Stimulated activated effector memory CD8-positive, alpha-beta T cell treated with anti-CD3 and anti-CD28 coated beads, Interleukin-12 subunit alpha, Interleukin-12 subunit beta, amount 100 ng/mL, for 72 hours (primary cell): Measurements from ENCODE around the gene MAPT.
"Not testable (repeated sequence)": the region's sequence is repeated elsewhere in the genome, so short reads cannot be mapped to it uniquely, and the experiment has no call there.

Experiments used
- ATAC-seq: fragments of 150-1000 bp; cut with Tn5 transposase; 2 replicates; pipeline ENCODE4 v1.10.0; 2021
- DNase-seq, 2 donors: peaks; one replicate each; pipeline ENCODE4 v3.0.0; 2021 to 2022; ENCODE audit warnings: low spot score in 2 of 2
- H3K27ac Mint-ChIP-seq: one replicate; pipeline ENCODE4 v1.8.0; 2022; ENCODE audit warnings: mild to moderate bottlenecking, mixed read lengths
- H3K36me3 Mint-ChIP-seq: one replicate; pipeline ENCODE4 v1.8.0; 2022; ENCODE audit warnings: mild to moderate bottlenecking, mixed read lengths
- H3K4me1 Mint-ChIP-seq: one replicate; pipeline ENCODE4 v1.8.0; 2022; ENCODE audit warnings: mixed read lengths
- H3K4me3 Mint-ChIP-seq: one replicate; pipeline ENCODE4 v1.8.0; 2022; ENCODE audit warnings: mild to moderate bottlenecking, mixed read lengths
- H3K9me3 Mint-ChIP-seq: one replicate; pipeline ENCODE4 v1.8.0; 2022; ENCODE audit warnings: mixed read lengths

The MAPT gene

DNA sequence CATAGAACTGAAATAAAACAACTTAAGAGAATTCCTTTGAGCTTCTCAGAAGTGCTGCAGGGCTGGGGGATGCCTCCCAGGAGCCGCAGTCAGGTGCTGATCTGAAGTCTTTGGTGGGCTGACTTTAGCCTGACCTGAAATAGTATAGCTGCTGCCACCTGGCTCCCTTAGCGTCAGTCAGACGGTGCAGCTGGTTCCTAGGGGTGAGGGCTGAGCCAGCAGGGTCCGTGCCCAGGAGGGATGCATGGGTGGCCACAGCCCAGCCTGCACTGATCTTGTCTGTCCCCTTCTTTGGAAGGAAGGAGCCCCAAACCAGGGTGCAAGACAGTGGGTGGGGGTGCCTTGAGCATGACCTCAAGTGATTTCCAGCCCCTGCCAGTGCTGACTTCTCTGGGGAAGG lies 11.5 kb downstream of the MAPT start:
- Mint-ChIP-seq H3K4me1 (peaks cover 24% of the 10 kb centered on the region), H3K36me3 (peaks cover 6% of the 10 kb centered on the region), H3K4me3 (no peak overlapping the region), H3K9me3 (no peaks in the 10 kb centered on the region), H3K27ac (no peak overlapping the region)
- DNase-seq (no peak), ATAC-seq (no peak)

- Mint-ChIP-seq H3K27ac (no peak overlapping the region), H3K4me3 (no peak overlapping the region), H3K4me1 (peaks cover 24% of the 10 kb centered on the region), H3K9me3 (no peaks in the 10 kb centered on the region), H3K36me3 (peaks cover 6% of the 10 kb centered on the region)
- ATAC-seq, result no peak
- DNase-seq, result no peak
Observed at GRCh38 chr17:45906237-45906636, 11.9 kb downstream of the MAPT start.

- Mint-ChIP-seq H3K4me3 (peak overlapping the region; percentile 52), H3K4me1 (peaks cover 26% of the 10 kb centered on the region), H3K27ac (peak overlapping the region; percentile 33), H3K36me3 (peaks cover 6% of the 10 kb centered on the region), H3K9me3 (peaks cover 1% of the 10 kb centered on the region)
- ATAC-seq (peak; percentile 90), DNase-seq (no peak)
Observed at GRCh38 chr17:45906927-45907622, 12.7 kb downstream of the MAPT start.

- Mint-ChIP-seq H3K4me1 (peaks cover 32% of the 10 kb centered on the region), H3K27ac (peak overlapping the region; percentile 33), H3K4me3 (peak overlapping the region; percentile 52), H3K36me3 (peaks cover 6% of the 10 kb centered on the region), H3K9me3 (peaks cover 3% of the 10 kb centered on the region)
- no peak for DNase-seq
- ATAC-seq, result no peak
Observed at GRCh38 chr17:45907750-45908395, 13.5 kb downstream of the MAPT start.

- DNase-seq, result no peak
Observed at GRCh38 chr17:45908460-45908859, 14.1 kb downstream of the MAPT start.

GRCh38 chr17:45908935-45909334 lies 14.6 kb downstream of the MAPT start:
- peaks cover 39% of the 10 kb centered on the region for H3K4me1 Mint-ChIP-seq
- H3K4me3 Mint-ChIP-seq, result peak overlapping the region; percentile 52
- DNase-seq (no peak), ATAC-seq (no peak)
- no peak overlapping the region for H3K27ac Mint-ChIP-seq
- peaks cover 3% of the 10 kb centered on the region for H3K9me3 Mint-ChIP-seq
- peaks cover 6% of the 10 kb centered on the region for H3K36me3 Mint-ChIP-seq

More at GRCh38 chr17:45908460-45908859, 14.1 kb downstream of the MAPT start:
- H3K36me3 Mint-ChIP-seq, result peaks cover 6% of the 10 kb centered on the region
- peak overlapping the region; percentile 52 for H3K4me3 Mint-ChIP-seq
- peak; percentile 84 for ATAC-seq
- H3K27ac Mint-ChIP-seq, result no peak overlapping the region
- peaks cover 37% of the 10 kb centered on the region for H3K4me1 Mint-ChIP-seq
- H3K9me3 Mint-ChIP-seq, result peaks cover 3% of the 10 kb centered on the region

GRCh38 chr17:45910667-45911066 lies 16.3 kb downstream of the MAPT start:
- Mint-ChIP-seq H3K36me3 (peaks cover 6% of the 10 kb centered on the region), H3K27ac (no peak overlapping the region)

GRCh38 chr17:45912319-45912718 lies 18.0 kb downstream of the MAPT start:
- H3K36me3 Mint-ChIP-seq, result peaks cover 2% of the 10 kb centered on the region
- ATAC-seq, result no peak
- no peak overlapping the region for H3K4me3 Mint-ChIP-seq
- peaks cover 36% of the 10 kb centered on the region for H3K4me1 Mint-ChIP-seq
- DNase-seq, result no peak
- peaks cover 3% of the 10 kb centered on the region for H3K9me3 Mint-ChIP-seq
- no peak overlapping the region for H3K27ac Mint-ChIP-seq

More at GRCh38 chr17:45910667-45911066, 16.3 kb downstream of the MAPT start:
- no peak overlapping the region for H3K4me3 Mint-ChIP-seq
- ATAC-seq (no peak), DNase-seq (no peak)
- peaks cover 44% of the 10 kb centered on the region for H3K4me1 Mint-ChIP-seq
- peaks cover 3% of the 10 kb centered on the region for H3K9me3 Mint-ChIP-seq

DNA sequence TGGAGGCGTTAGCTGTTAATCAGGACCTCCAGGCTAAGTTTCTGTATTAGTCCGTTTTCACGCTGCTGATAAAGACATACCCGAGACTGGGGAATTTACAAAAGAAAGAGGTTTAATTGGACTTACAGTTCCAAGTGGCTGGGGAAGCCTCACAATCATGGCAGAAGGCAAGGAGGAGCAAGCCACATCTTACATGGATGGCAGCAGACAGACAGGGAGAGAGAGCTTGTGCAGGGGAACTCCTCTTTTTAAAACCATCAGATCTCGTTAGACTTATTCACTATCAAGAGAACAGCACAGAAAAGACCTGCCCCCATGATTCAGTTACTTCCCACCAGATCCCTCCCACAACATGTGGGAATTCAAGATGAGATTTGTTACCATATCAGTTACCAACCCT lies 18.7 kb downstream of the MAPT start:
- H3K9me3 Mint-ChIP-seq, H3K4me3 Mint-ChIP-seq, DNase-seq, ATAC-seq, H3K36me3 Mint-ChIP-seq: not testable (repeated sequence)
- peaks cover 29% of the 10 kb centered on the region for H3K4me1 Mint-ChIP-seq
- peak overlapping the region; percentile 41 for H3K27ac Mint-ChIP-seq

- H3K4me1 Mint-ChIP-seq, result peaks cover 20% of the 10 kb centered on the region
- no peak overlapping the region for H3K4me3 Mint-ChIP-seq
- ATAC-seq, result no peak
- peaks cover 3% of the 10 kb centered on the region for H3K9me3 Mint-ChIP-seq
- H3K27ac Mint-ChIP-seq, result no peak overlapping the region
- H3K36me3 Mint-ChIP-seq, result no peaks in the 10 kb centered on the region
- no peak for DNase-seq
Observed at GRCh38 chr17:45914047-45914717, 19.8 kb downstream of the MAPT start.

DNA sequence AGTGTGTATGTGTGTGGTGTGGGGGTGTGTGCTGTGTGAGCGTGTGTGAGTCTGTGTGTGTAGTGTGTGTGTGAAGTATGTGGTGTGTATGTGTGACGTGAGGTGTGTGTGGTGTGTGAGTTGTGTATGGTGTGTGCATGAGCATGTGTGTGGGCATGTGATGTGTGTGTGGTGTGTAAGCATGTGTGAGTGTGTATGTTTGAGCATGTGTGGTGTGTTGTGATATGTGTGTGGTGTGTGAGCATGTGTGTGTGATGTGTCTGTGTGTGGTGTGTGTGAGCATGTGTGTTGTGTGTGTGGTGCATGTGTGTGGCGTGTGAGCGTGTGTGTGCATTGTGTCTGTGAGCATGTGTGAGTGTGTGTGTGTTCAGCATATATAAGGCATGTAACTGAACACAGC lies 20.9 kb downstream of the MAPT start:
- no peak for ATAC-seq

GRCh38 chr17:45917081-45917480 lies 22.7 kb downstream of the MAPT start:
- Mint-ChIP-seq H3K27ac (no peak overlapping the region), H3K4me3 (no peak overlapping the region), H3K36me3 (no peaks in the 10 kb centered on the region), H3K9me3 (peaks cover 2% of the 10 kb centered on the region), H3K4me1 (peaks cover 18% of the 10 kb centered on the region)
- no peak for ATAC-seq
- DNase-seq, result no peak

More for the DNA sequence above, 20.9 kb downstream of the MAPT start:
- no peaks in the 10 kb centered on the region for H3K36me3 Mint-ChIP-seq
- no peak overlapping the region for H3K4me3 Mint-ChIP-seq
- peaks cover 20% of the 10 kb centered on the region for H3K4me1 Mint-ChIP-seq
- no peak overlapping the region for H3K27ac Mint-ChIP-seq
- no peak for DNase-seq
- peaks cover 3% of the 10 kb centered on the region for H3K9me3 Mint-ChIP-seq

- DNase-seq (no peak), ATAC-seq (no peak)
- no peak overlapping the region for H3K4me3 Mint-ChIP-seq
- H3K36me3 Mint-ChIP-seq, result no peaks in the 10 kb centered on the region
- peaks cover 8% of the 10 kb centered on the region for H3K4me1 Mint-ChIP-seq
- no peak overlapping the region for H3K27ac Mint-ChIP-seq
- H3K9me3 Mint-ChIP-seq, result no peaks in the 10 kb centered on the region
Observed at GRCh38 chr17:45918241-45918745, 23.9 kb downstream of the MAPT start.

- Mint-ChIP-seq H3K4me1 (peaks cover 3% of the 10 kb centered on the region), H3K27ac (no peak overlapping the region), H3K4me3 (no peak overlapping the region), H3K36me3 (no peaks in the 10 kb centered on the region), H3K9me3 (no peaks in the 10 kb centered on the region)
- DNase-seq (no peak), ATAC-seq (no peak)
Observed at GRCh38 chr17:45919136-45919535, 24.8 kb downstream of the MAPT start.

DNA sequence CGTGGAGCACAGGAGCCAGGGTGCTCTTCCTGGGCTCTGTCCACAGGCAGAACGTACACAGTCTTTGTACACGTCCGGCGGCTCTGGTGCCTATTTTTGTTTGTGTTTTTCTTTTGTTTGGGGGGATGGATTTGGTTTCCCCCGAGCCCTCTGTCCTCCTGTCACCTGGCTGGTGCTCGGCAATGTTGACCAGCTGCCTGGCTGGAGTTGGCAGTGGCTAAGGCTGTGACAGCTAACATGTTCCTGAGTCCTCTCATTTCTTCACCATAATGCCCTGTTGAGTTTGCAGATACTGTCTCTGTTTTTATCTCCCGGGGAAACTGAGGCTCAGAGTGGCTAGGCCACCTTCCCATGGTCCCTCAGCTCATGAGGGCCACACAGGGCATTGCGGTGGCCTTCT lies 25.7 kb downstream of the MAPT start:
- Mint-ChIP-seq H3K4me3 (no peak overlapping the region), H3K9me3 (no peaks in the 10 kb centered on the region), H3K36me3 (no peaks in the 10 kb centered on the region), H3K4me1 (no peaks in the 10 kb centered on the region), H3K27ac (no peak overlapping the region)
- DNase-seq, result no peak
- ATAC-seq, result no peak
